H9 (cell line): ENCODE measurements around the gene ZFP14. TPM values are rescaled to one million over a fixed set of nuclear protein-coding genes. Genes with fewer than 3 reads are reported as not detected.

ENCODE experiments used
- DNase-seq: peaks from one replicate; pipeline ENCODE4 v3.0.0-alpha.2; 2017
- H2AFZ ChIP-seq: one replicate; pipeline ENCODE4 v1.6.1; 2013; ENCODE audit warnings: mild to moderate bottlenecking, low read length, control low read depth, moderate library complexity
- H2AK5ac ChIP-seq: 2 replicates; pipeline ENCODE4 v1.6.1; 2013; ENCODE audit warnings: low read length, control low read depth, mixed read lengths; ENCODE audit not compliant: insufficient read length
- H2BK120ac ChIP-seq: one replicate; pipeline ENCODE4 v1.6.1; 2013; ENCODE audit warnings: low read depth, mild to moderate bottlenecking, low read length, control low read depth, inconsistent platforms; ENCODE audit not compliant: poor library complexity, severe bottlenecking
- H2BK12ac ChIP-seq: 2 replicates; pipeline ENCODE4 v1.6.1; 2013; ENCODE audit warnings: low read length, control low read depth, mixed read lengths, low read depth; ENCODE audit not compliant: insufficient read length
- H2BK15ac ChIP-seq: 2 replicates; pipeline ENCODE4 v1.6.1; 2013; ENCODE audit warnings: low read depth, low read length, control low read depth
- H2BK20ac ChIP-seq: one replicate; pipeline ENCODE4 v1.6.1; 2013; ENCODE audit warnings: low read depth, mild to moderate bottlenecking, low read length, control low read depth, inconsistent platforms; ENCODE audit not compliant: poor library complexity, severe bottlenecking
- H2BK5ac ChIP-seq: 2 replicates; pipeline ENCODE4 v1.6.1; 2013; ENCODE audit warnings: low read length, control low read depth, mixed read lengths; ENCODE audit not compliant: insufficient read length
- H3K14ac ChIP-seq: 2 replicates; pipeline ENCODE4 v1.6.1; 2013; ENCODE audit warnings: low read length, control low read depth; ENCODE audit not compliant: insufficient read depth
- H3K18ac ChIP-seq: 2 replicates; pipeline ENCODE4 v1.6.1; 2013; ENCODE audit warnings: low read depth, mild to moderate bottlenecking, mixed read lengths, low read length, control low read depth; ENCODE audit not compliant: insufficient read length
- H3K23ac ChIP-seq: 2 replicates; pipeline ENCODE4 v1.6.1; 2013; ENCODE audit warnings: low read length, control low read depth, mixed read lengths, low read depth; ENCODE audit not compliant: insufficient read length
- H3K23me2 ChIP-seq: 2 replicates; pipeline ENCODE4 v1.6.1; 2013; ENCODE audit warnings: low read depth, mild to moderate bottlenecking, mixed read lengths, low read length, control low read depth; ENCODE audit not compliant: insufficient read length, poor library complexity, severe bottlenecking
- H3K27ac ChIP-seq: 2 replicates; pipeline ENCODE4 v1.5.1; 2013; ENCODE audit warnings: low read length, control low read depth, mixed read lengths, low read depth; ENCODE audit not compliant: insufficient read length
- H3K27me3 ChIP-seq: 2 replicates; pipeline ENCODE4 v1.6.1; 2013; ENCODE audit warnings: low read length, control low read depth, inconsistent platforms; ENCODE audit not compliant: insufficient read depth
- H3K4ac ChIP-seq: 2 replicates; pipeline ENCODE4 v1.6.1; 2013; ENCODE audit warnings: low read depth, mild to moderate bottlenecking, control low read depth, inconsistent platforms, low read length, moderate library complexity
- H3K4me1 ChIP-seq: 2 replicates; pipeline ENCODE4 v1.6.1; 2013; ENCODE audit warnings: low read length, control low read depth, inconsistent platforms; ENCODE audit not compliant: insufficient read depth
- H3K4me2 ChIP-seq: 2 replicates; pipeline ENCODE4 v1.6.1; 2013; ENCODE audit warnings: low read length, control low read depth, mixed read lengths; ENCODE audit not compliant: insufficient read length, insufficient read depth
- H3K56ac ChIP-seq: 2 replicates; pipeline ENCODE4 v1.6.1; 2013; ENCODE audit warnings: low read depth, mild to moderate bottlenecking, mixed read lengths, low read length, control low read depth; ENCODE audit not compliant: insufficient read length
- H3K79me1 ChIP-seq: 2 replicates; pipeline ENCODE4 v1.6.1; 2013; ENCODE audit warnings: low read depth, mild to moderate bottlenecking, moderate library complexity, low read length, control low read depth, inconsistent platforms; ENCODE audit not compliant: insufficient read depth, poor library complexity, severe bottlenecking
- H3K79me2 ChIP-seq: 2 replicates; pipeline ENCODE4 v1.6.1; 2013; ENCODE audit warnings: low read length, control low read depth, inconsistent platforms; ENCODE audit not compliant: insufficient read depth
- H3K9ac ChIP-seq: 2 replicates; pipeline ENCODE4 v1.6.1; 2013; ENCODE audit warnings: low read length, control low read depth, mixed read lengths; ENCODE audit not compliant: insufficient read length; ENCODE audit errors: extremely low read depth
- H3K9me3 ChIP-seq: one replicate; pipeline ENCODE4 v1.6.1; 2013; ENCODE audit warnings: low read depth, low read length, inconsistent platforms; ENCODE audit not compliant: control insufficient read depth
- H3T11ph ChIP-seq: one replicate; pipeline ENCODE4 v1.6.1; 2013; ENCODE audit warnings: mild to moderate bottlenecking, low read length, control low read depth, inconsistent platforms
- H4K20me1 ChIP-seq: one replicate; pipeline ENCODE4 v1.6.1; 2013; ENCODE audit not compliant: control insufficient read depth, insufficient read length, insufficient read depth
- H4K5ac ChIP-seq: 2 replicates; pipeline ENCODE4 v1.6.1; 2013; ENCODE audit warnings: low read depth, mild to moderate bottlenecking, mixed read lengths, low read length, control low read depth; ENCODE audit not compliant: insufficient read length
- H4K8ac ChIP-seq: replicated peaks from 2 replicates; pipeline ENCODE4 v1.6.1; 2013; ENCODE audit warnings: low read length, control low read depth, mixed read lengths, low read depth; ENCODE audit not compliant: insufficient read length
- H4K91ac ChIP-seq: 2 replicates; pipeline ENCODE4 v1.6.1; 2013; ENCODE audit warnings: low read depth, mild to moderate bottlenecking, moderate library complexity, mixed read lengths, low read length, control low read depth; ENCODE audit not compliant: insufficient read length
- H3K27ac Mint-ChIP-seq, 3 experiments: 2 replicates in 2 of 3; 3 replicates in 1 of 3; pipeline ENCODE4 v1.8.0; 2020 to 2021; ENCODE audit warnings: mixed read lengths in 3 of 3, mild to moderate bottlenecking in 1 of 3, moderate library complexity in 1 of 3
- H3K27me3 Mint-ChIP-seq: 2 replicates; pipeline ENCODE4 v1.8.0; 2021; ENCODE audit warnings: low read depth, mild to moderate bottlenecking, moderate library complexity, mixed read lengths
- H3K36me3 Mint-ChIP-seq, 3 experiments: 2 replicates in 2 of 3; 3 replicates in 1 of 3; pipeline ENCODE4 v1.8.0; 2020 to 2021; ENCODE audit warnings: low read depth in 3 of 3, mixed read lengths in 3 of 3; ENCODE audit not compliant: insufficient read depth in 1 of 3
- H3K4me1 Mint-ChIP-seq, 2 experiments: 2 replicates each; pipeline ENCODE4 v1.8.0; 2020; ENCODE audit warnings: mixed read lengths in 2 of 2
- H3K4me3 Mint-ChIP-seq, 2 experiments: 2 replicates in 1 of 2; 3 replicates in 1 of 2; pipeline ENCODE4 v1.8.0; 2020 to 2021; ENCODE audit warnings: mild to moderate bottlenecking in 2 of 2, mixed read lengths in 2 of 2, moderate library complexity in 1 of 2
- H3K9me3 Mint-ChIP-seq, 2 experiments: 2 replicates in 1 of 2; 3 replicates in 1 of 2; pipeline ENCODE4 v1.8.0; 2020; ENCODE audit warnings: mild to moderate bottlenecking in 2 of 2, mixed read lengths in 2 of 2, moderate library complexity in 1 of 2
- WGBS: extraction: QIAGEN DNeasy Blood & Tissue Kit; methylation state at CpG from one replicate; pipeline ENCODE4 v1.1.7; 2013; ENCODE audit warnings: missing lambda C conversion rate, low lambda C conversion rate, mixed read lengths; ENCODE audit not compliant: insufficient read length; ENCODE audit errors: extremely low coverage; 5-methylcytosine and 5-hydroxymethylcytosine counted together
- total RNA-seq: library from RNA; stranded (reverse); gene quantifications from 2 replicates; pipeline ENCODE4 v1.2.1, GENCODE V29; 2021
- TF ChIP-seq, protein P1 (sequence below): fragments of 200-600 bp; sonication (generic); conservative IDR thresholded peaks from 3 replicates; pipeline ENCODE4 v1.8.0; 2021; ENCODE audit warnings: antibody characterized with exemption, mild to moderate bottlenecking

The ZFP14 gene
- total RNA-seq, 1 experiment from 2014 or later = 4.5 TPM

DNA sequence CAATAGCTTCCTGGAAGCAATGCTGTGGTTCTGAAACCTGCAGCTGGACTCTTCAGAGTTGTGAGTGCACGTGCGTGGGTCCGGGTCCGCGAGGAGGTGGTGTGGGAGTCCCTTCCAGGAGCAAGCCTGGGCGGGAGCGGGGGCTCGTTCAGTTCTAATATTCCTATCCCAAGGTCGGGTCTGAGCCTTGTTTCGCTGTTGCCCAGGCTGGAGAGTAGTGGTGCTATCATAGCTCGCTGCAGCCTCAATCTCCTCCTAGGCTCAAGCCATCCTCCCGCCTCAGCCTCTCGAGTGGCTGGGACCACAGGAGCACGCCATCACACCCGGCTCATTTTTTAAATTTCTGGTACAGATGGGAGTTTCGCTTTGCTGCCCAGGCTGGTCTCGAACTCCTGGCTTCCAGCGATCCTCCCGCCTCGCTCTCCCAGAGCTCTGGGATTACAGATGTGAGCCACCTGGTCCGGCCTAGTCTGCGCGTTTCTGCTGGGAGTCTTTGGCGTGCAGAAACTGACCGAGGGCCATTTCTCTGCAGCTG is 38.8 kb upstream of the ZFP14 start:
- Mint-ChIP-seq H3K9me3 (no peaks in the 10 kb centered on the region; a peak in 1 of 5 replicates), H3K27me3 (peaks cover 4% of the 10 kb centered on the region; the same call in 1 of the 2 replicates), H3K36me3 (peaks cover 20 to 32% (median 26%) of the 10 kb centered on the region in 3 experiments), H3K27ac (peak overlapping the region; percentile 84 to 98 (median 96); a peak in 6 of 7 replicates), H3K4me3 (peak overlapping the region; percentile 94 to 95), H3K4me1 (peaks cover 12 to 14% of the 10 kb centered on the region in 2 experiments)
- no peak overlapping the region for H3K56ac ChIP-seq
- no peak overlapping the region for H4K8ac ChIP-seq
- WGBS = no CpG with 5 or more reads among the region's 25 CpGs
- peak overlapping the region; percentile 89 for H3K18ac ChIP-seq
- H3T11ph ChIP-seq = no peak overlapping the region
- H3K27ac ChIP-seq = no peak overlapping the region
- H3K14ac ChIP-seq = peak overlapping the region; percentile 90
- H2BK20ac ChIP-seq = no peak overlapping the region
- TF ChIP-seq, protein P1, sequence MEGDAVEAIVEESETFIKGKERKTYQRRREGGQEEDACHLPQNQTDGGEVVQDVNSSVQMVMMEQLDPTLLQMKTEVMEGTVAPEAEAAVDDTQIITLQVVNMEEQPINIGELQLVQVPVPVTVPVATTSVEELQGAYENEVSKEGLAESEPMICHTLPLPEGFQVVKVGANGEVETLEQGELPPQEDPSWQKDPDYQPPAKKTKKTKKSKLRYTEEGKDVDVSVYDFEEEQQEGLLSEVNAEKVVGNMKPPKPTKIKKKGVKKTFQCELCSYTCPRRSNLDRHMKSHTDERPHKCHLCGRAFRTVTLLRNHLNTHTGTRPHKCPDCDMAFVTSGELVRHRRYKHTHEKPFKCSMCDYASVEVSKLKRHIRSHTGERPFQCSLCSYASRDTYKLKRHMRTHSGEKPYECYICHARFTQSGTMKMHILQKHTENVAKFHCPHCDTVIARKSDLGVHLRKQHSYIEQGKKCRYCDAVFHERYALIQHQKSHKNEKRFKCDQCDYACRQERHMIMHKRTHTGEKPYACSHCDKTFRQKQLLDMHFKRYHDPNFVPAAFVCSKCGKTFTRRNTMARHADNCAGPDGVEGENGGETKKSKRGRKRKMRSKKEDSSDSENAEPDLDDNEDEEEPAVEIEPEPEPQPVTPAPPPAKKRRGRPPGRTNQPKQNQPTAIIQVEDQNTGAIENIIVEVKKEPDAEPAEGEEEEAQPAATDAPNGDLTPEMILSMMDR = no peak
- no peak overlapping the region for H3K4ac ChIP-seq
- no peak overlapping the region for H4K5ac ChIP-seq
- H2BK5ac ChIP-seq = no peak overlapping the region
- no peak overlapping the region for H2BK12ac ChIP-seq
- no peak overlapping the region for H2BK120ac ChIP-seq
- no peak overlapping the region for H2BK15ac ChIP-seq
- no peaks in the 10 kb centered on the region for H3K4me1 ChIP-seq
- no peak overlapping the region for H3K23ac ChIP-seq
- H3K9me3 ChIP-seq = no peaks in the 10 kb centered on the region
- no peaks in the 10 kb centered on the region for H4K20me1 ChIP-seq
- H2AFZ ChIP-seq = no peak overlapping the region
- peaks cover 7% of the 10 kb centered on the region for H3K23me2 ChIP-seq
- H3K4me2 ChIP-seq = peak overlapping the region; percentile 68
- H3K9ac ChIP-seq = peak overlapping the region; percentile 77
- peaks cover 4% of the 10 kb centered on the region; the same call in 1 of the 2 replicates for H3K79me2 ChIP-seq
- peak; percentile 44 for DNase-seq
- H2AK5ac ChIP-seq = no peak overlapping the region
- no peak overlapping the region for H4K91ac ChIP-seq
- no peaks in the 10 kb centered on the region for H3K79me1 ChIP-seq
- H3K27me3 ChIP-seq = no peaks in the 10 kb centered on the region; the same call in 1 of the 2 replicates
